ENCODE data around the gene PGRMC2. TPM values are rescaled to one million over a fixed set of nuclear protein-coding genes. Genes with fewer than 3 reads are reported as not detected.

PGRMC2 gene
- 9.2 and 12.7 TPM in 2 replicates for total RNA-seq

GRCh38 chr4:128287141-128287870 lies at the start of gene PGRMC2:
Gene PGRMC2 (minus strand): TSS chr4:128287813. CDS start chr4:128287790, 23 bp downstream.

Other genes with a start within 250 kb of the PGRMC2 start
- gene LARP1B, start 226.5 kb downstream of the PGRMC2 start, total RNA-seq: 20.6 and 24.8 TPM in 2 replicates